AG09309 (cell line): ENCODE data around the gene ALDH1A1.

ENCODE experiments used
- DNase-seq: peaks from one replicate; pipeline ENCODE4 v3.0.0-alpha.2; 2010; ENCODE audit warnings: low read depth
- H3K4me3 ChIP-seq: 2 replicates; pipeline ENCODE4 v1.5.1; 2011; ENCODE audit warnings: mild to moderate bottlenecking, low read depth, low read length, moderate library complexity; ENCODE audit not compliant: control insufficient read depth
- TF ChIP-seq, protein P1 (sequence below): IDR thresholded peaks from 2 replicates; pipeline ENCODE4 v1.5.1; 2011; ENCODE audit warnings: mild to moderate bottlenecking, low read depth, low read length, inconsistent platforms; ENCODE audit not compliant: insufficient read depth, control insufficient read depth; ENCODE audit errors: missing control alignments

The ALDH1A1 gene

DNA sequence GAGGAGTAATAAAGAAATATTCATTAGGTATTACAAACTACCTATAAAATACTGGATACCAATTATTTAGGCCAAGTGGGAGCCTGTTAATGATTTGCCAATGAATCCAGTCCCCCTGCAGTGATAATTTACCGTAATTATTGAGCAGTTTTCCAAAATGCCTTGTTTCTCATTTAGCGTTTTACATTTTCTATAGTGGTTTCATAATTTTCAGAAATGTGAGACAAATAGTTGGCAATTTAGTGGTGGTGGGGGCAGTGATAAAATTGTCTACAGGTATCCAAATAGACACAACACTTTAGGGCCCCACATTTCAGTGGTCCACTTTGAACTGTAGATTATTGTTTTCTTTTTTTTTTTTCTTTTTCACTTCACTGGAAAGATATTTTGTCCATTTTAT, 27.3 kb upstream of the ALDH1A1 start:
- TF ChIP-seq, protein P1, sequence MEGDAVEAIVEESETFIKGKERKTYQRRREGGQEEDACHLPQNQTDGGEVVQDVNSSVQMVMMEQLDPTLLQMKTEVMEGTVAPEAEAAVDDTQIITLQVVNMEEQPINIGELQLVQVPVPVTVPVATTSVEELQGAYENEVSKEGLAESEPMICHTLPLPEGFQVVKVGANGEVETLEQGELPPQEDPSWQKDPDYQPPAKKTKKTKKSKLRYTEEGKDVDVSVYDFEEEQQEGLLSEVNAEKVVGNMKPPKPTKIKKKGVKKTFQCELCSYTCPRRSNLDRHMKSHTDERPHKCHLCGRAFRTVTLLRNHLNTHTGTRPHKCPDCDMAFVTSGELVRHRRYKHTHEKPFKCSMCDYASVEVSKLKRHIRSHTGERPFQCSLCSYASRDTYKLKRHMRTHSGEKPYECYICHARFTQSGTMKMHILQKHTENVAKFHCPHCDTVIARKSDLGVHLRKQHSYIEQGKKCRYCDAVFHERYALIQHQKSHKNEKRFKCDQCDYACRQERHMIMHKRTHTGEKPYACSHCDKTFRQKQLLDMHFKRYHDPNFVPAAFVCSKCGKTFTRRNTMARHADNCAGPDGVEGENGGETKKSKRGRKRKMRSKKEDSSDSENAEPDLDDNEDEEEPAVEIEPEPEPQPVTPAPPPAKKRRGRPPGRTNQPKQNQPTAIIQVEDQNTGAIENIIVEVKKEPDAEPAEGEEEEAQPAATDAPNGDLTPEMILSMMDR, result no peak
- H3K4me3 ChIP-seq, result no peak overlapping the region

DNA sequence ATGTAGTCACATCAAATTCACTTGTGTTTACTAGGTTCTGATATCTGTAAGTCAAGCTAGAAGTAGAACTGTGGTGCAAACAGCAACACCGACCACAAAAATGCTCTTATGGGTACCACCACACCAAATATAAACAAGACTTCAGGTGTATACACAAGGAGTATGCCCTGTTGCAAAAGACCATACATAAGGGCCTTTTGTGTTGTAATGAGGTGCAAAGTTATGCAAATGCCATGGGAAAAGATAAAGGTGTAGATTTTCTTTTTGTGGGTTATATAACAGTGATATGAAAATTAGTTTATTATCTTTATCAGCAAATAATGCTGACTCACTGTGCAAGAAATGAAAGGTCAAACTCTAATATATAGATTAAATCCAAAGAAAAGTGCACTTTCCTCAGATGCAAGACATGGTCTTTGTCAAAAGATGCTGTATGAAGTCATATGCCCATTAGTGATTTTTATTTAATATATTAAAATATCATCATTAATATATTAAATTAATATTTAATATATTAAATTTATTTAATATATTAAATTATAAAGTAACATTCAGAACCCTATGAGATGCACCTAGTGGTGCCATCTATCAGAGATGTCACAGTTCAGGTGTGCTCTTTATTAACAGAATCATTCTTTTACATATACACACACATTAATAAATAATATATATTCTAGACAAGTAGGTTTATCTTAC, 26.7 kb upstream of the ALDH1A1 start:
- TF ChIP-seq, protein P1, result no peak
- H3K4me3 ChIP-seq, result no peak overlapping the region
- no peak for DNase-seq

More for the DNA sequence above, 27.3 kb upstream of the ALDH1A1 start:
- DNase-seq, result no peak

DNA sequence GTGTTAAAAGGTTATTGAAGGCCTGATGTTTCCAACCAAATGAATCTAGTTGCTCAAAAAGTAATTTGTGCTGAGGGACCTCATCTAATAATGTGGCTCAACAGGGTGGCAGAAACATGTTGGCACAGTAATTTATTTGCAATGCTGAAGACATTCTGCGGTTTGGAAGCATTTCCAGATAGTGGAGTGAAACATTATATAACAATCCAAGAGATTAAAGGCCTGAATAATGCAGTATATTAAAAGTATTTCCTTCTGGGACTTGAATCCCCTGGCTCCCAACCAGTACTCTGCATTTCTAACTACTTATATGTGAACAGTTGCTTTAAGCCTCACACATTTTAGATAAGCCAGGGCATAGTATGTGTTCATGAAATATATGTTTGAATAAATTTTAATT, 25.9 kb upstream of the ALDH1A1 start:
- TF ChIP-seq, protein P1, result no peak
- DNase-seq, result peak; percentile 33
- H3K4me3 ChIP-seq, result no peak overlapping the region

DNA sequence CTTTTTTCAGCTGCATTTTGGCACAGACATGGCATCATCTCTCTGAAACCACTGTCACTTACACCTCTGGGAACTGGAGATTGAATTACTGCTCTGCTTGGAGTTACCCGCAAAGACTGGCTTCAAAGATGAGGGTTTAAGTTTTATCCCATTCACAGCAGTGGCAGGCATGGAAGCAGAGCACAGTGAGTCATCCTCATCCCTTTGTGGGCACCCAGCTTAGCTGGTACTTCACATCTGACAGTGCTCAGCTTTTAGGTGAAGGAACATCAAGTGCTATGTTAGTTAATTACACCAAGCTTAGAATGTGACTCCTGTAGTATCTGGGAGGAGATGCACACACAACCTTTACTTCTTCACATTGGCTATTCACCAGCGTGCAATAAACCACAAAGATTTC, 24.8 kb upstream of the ALDH1A1 start:
- DNase-seq, result no peak
- H3K4me3 ChIP-seq, result no peak overlapping the region
- TF ChIP-seq, protein P1, result no peak

DNA sequence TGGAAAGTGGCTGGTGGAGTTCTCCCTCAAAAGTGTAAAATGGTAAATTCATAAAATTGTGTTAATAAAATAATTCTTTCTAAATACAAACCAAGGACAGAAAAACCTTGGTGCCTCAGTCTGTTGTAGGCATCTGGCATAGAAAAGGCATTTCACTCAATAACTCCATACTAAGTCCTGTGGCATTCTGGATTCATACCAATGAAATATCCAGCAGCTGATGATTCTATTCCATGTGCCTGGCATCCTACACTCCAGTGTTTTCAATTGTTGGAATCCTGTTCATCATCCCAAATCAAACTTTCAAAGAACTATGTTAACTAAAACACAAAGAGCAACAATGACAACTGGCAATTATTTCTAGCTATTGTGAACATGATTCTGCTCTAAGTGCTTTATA, 21.6 kb upstream of the ALDH1A1 start:
- TF ChIP-seq, protein P1, result no peak
- H3K4me3 ChIP-seq, result no peak overlapping the region
- DNase-seq, result no peak

DNA sequence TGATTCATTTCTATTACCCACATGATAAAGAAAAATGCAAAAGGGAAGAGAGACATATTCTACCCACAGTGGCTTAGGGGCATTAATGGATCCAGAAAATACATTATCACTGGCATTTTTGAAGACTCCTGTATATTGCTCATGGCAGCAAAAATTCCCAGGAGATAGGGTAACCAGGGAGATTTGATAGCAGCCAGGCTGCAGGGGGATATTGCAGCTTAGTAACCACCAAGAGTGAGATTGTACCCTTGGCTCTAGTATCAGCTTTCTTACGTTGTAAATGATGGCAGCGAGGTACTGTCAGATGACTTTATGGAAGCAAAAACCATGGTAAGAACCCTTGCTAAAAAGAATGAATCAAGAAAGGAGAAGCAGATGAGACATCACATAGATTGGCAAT, 19.8 kb upstream of the ALDH1A1 start:
- TF ChIP-seq, protein P1, result no peak
- DNase-seq, result no peak
- no peak overlapping the region for H3K4me3 ChIP-seq
